Stimulated activated CD8-positive, alpha-beta memory T cell treated with anti-CD3 and anti-CD28 coated beads, Interleukin-15, amount 100 ng/mL, for 48 hours (primary cell): ENCODE data around the gene PRCD.

ENCODE experiments used
- DNase-seq, 2 donors: peaks; one replicate each; pipeline ENCODE4 v3.0.0-alpha.2; 2020; ENCODE audit warnings: low read depth in 2 of 2

The PRCD gene

DNA sequence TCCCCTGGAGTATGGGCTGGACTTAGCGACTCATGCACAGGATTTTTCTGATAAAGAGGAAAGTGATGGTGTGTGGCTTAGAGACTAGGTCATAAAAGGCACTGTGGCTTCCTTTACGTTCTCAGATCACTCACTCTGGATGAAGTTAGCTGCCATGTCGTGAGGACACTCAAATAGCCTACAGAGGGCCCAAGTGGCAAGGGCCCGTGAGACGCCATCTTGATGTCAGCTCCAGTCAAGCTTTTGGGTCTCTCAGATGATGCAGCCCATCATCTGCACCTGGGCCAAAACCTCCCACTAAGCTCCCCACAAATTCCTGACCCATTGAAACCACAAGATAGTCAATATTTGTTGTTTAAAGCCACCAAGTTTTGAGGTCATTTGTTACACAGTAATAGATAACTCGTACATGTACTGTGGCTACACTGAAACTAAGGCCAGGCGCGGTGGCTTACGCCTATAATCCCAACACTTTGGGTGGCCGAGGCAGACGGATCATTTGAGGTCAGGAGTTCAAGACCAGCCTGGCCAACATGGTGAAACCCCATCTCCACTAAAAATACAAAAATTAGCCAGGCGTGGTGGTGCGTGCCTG lies 31.1 kb downstream of the PRCD start:
- DNase-seq, result no peak

- no peak for DNase-seq
Measured at GRCh38 chr17:76572201-76572910, 32.5 kb downstream of the PRCD start.

DNA sequence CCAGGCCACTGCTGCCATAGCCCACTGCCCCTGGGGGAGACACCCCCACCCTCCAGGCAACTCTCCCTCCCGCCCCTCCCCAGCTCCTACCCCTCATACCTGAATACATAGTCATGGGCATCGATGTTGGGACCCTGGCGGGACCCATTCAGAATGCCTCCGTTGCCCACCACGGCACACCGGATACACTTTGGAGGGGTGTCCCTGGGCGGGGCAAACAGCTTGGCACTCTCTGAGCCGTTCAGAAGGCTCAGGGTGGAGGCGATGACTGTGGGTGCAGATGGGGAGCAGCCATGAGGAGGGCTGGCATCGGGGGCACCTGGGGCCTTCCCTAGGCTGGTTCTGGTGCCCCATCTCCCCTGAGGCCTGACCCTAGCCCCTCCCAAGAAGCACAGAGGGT lies 33.3 kb downstream of the PRCD start:
- DNase-seq, result no peak

DNA sequence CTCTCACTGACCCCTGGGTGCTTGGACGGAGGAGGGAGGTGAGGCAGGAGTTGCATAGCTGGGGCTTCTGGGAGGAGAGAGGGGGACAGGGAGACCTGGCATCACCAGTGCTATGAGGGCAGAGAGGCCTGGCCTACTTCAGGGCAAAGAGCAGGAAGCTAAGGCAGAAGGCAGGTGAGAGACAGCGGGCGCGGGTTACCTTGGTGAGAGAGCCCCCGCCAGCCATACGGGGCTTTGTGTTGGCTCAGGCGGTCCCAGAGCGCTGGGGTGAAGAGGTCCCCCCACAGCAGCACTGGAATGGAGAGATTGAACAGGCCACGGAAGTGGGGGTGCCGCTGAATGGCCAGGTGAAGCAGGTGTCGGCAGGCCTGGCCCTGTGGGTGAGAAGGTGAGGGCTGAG lies 34.3 kb downstream of the PRCD start:
- no peak for DNase-seq

GRCh38 chr17:76575570-76575969 lies 35.7 kb downstream of the PRCD start:
- DNase-seq, result no peak

DNA sequence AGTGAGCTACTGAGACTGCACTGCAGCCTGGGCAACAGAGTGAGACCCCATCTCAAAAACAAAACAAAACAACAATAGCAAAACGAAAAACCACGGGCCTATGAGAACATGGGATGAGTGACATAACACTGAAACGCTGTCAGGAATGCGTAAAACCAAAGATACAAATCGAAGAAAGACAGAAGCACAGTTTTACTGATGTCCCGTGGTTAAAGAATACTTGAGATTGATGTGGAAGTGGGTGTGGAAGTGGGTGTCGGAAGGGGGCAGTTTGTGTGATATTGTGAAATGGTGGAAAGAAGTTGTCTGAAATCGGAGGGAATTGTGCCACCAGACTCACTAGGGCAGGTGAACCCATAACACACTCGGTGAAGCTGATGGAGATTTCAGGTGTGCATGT lies 36.3 kb downstream of the PRCD start:
- DNase-seq, result no peak

DNA sequence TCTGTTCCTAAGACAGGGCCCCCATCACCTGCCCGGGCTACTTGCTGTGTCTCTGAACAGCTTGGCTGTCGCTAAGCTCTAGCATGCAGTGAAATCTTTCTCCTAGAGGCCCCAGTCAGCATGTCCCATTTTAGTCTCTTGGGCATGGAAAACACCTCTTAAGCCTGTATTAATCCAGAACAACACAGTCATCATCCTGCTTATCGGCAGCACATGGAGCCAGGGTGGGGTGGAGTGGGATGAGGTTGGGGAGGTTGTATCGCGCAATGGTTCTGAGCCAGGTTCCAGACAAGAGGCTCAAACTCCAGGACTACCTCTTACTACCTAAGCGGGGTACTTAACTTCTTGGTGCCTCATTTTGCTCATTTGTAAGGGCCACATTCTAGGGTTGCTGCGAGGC lies 38.0 kb downstream of the PRCD start:
- no peak for DNase-seq

GRCh38 chr17:76578376-76578775 lies 38.5 kb downstream of the PRCD start:
- no peak for DNase-seq

DNA sequence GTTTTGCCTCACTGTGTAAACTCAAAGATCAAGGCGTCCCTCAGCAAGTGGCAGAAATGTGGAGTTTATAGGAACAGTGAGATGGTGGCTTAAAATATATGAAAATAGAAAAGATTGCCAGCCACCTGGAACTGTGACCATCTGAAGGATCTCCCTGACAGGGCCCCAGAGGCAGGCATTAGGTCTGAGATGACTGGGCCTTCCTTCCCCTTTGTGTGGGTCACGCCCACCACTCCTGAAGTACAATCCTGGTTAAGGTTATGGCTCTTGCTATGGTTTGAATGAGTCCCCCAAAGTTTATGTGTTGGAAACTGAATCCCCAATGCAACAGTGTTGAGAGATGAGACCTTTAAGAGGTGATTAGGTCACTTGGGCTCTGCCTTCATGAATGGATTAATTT lies 39.4 kb downstream of the PRCD start:
- DNase-seq, result no peak

DNA sequence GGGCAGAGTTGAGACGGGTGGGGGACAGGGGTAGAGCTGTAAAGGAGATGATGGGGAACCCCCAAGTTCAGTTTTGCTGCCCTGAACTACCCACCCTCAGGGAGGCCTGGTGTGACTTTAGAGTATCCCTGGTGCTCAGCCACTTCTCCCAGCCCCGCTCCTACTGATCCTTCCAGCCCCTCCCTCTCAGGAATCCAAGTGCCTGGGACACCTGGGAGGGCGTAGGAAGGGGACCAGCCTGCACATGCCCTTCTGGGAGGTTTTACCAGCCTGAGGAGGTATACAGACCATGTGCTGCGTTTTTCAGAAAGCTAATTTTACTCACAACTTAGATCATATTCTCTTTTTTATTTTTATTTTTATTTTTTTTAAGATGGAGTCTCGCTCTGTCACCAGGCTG lies 41.7 kb downstream of the PRCD start:
- DNase-seq, result no peak

DNA sequence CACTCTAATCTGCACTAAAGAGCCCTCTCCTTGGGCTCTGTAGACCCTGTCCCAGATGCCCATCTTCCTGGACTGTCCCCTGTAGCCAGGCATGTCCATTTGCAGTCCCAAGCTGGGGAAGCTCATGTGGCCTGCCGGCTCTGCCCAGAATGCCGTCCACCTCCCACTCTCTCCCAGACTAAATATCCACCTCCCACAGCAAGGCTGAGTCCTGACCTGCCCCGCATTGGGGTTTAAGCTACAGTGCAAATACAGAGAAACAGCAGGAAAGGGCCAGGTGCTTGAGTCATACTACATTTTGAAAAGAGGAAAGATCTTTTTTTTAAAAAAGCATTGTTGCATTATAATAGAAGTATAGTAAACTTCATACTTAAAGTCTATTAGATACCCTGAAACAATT lies 42.8 kb downstream of the PRCD start:
- no peak for DNase-seq

DNA sequence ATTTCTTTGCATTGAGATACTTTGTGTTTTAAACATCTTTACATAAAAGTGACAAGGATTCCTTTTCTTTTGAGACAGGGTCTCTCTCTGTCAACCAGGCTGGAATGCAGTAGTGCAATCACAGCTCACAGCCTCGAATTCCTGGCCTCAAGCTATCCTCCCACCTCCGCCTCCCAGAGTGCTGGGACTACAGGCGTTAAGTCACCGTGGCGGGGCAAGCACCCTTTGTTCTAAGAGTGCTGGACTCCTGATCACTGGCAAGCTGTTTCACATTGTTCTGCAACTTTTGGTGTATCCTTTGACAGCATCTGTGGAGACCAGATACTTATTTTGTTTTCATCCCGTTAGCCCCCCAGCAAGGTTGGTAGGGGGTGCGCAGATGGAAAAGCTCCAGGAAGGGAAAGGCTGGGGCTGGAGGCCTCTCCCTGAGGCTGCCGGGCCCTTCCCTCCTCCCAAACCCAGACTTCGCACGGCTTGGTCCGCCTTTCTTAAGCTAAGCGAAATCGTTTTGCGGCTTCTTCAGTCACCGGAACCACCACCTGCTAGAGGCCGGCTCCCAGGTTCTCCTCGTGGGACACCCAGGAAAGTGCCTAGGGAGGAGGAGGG lies 44.7 kb downstream of the PRCD start:
- DNase-seq, result no peak

GRCh38 chr17:76585033-76585648 lies 45.3 kb downstream of the PRCD start:
- no peak for DNase-seq

DNA sequence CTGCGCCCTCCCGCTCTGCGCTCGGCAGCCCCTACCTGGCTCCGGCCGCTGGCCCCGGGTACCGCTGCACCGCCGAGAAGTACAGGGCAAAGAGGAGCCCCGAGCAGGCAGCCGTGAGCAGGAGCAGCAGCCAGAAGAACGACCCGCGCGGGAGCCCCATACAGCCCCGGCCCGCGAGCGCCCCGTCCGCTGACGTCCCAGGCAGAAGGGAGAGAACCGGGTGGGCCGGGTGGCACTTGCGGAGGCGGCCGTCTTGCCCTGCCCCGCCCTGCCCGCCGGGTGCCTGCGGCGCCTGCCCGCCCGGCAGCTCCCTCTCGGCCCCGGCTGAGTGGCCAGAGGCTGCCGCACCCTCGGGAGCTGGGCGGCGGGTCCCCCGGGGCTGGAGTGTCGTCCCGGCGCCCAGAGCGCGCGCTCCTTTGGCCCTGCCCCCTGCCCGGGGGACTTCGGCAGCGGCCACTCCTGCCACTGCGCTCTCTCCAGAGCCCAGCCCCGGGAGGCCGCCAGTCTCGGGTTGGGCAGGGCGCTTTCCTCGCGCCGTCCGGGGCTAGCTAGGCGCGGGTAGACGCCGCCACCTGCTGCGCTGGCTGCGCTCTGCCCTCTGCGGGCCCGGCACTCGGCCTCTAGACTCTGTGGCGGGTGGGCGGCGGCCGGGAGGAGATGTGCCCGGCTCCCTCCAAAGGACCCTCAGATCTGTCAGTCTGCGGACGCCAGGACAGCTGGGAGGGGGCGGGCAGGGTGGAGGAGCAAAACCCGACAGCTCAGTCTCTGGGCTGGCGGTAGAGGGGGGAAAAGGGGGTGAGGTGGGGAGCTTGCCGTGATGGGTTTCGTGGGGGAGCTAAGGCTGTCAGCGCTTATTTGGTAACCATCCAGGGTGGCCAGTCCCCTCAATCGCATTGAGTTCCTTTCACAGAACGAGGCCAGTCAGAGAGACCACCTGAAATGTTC lies 46.1 kb downstream of the PRCD start, which contains the start of gene ST6GALNAC2:
TSS of gene ST6GALNAC2 (minus strand) at position 212 of the 945 bp plus-strand sequence. CDS start at position 160, 52 bp downstream.
- DNase-seq, result no peak

DNA sequence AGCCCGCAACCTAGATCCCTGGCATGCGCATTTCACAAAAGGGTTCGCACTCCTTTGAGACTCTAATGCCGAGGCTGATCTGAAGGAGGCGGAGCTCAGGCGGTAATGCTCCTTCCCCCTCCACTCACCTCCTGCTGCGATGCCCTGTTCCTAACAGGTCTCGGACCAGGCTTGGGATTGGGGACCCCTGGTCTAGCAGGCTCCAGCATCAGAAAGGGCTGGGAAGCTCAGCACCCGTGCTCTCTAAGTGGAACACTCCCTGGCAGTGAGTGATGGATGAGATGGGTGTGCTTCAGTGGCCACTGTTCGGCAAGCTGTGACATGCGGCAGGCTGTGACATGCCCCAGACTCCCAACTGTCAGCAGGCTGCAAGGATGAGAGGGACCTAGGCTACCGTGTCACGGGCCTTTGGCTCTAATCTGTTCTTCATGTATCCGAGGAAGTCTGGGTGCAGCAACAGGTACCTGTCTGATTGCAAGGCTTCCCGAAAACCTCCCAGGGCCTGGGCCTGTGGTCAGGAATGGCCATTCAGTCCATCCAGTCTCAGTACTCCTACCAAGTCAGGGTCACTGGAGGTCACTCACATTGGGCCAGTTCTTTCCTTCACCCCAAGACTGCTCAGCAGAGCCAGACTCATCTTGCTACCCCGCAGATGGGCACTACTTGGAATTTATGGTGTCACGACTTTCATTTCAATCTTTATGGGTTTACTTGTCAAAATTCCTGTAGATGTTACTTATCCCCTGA lies 47.1 kb downstream of the PRCD start:
- no peak for DNase-seq

DNA sequence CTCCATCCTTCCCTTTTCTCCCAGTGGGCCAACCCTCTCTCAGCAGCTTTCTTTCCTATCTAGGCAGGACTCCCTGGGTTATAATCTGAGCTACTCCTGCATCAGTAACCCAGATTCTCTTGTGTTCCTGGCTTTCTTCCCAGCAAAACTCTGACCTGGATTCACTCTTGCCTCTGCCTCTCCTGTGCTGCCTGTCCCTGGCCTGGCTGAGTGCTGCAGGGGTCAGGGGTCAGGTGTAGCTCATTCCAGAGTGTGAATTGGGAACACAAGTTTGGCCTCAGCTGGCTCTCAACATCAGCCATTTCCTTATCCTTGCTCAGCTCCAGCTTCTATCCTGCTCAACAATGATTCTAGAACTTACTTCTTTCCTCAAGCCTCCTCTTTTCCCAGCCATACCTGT lies 48.3 kb downstream of the PRCD start:
- DNase-seq, result no peak

DNA sequence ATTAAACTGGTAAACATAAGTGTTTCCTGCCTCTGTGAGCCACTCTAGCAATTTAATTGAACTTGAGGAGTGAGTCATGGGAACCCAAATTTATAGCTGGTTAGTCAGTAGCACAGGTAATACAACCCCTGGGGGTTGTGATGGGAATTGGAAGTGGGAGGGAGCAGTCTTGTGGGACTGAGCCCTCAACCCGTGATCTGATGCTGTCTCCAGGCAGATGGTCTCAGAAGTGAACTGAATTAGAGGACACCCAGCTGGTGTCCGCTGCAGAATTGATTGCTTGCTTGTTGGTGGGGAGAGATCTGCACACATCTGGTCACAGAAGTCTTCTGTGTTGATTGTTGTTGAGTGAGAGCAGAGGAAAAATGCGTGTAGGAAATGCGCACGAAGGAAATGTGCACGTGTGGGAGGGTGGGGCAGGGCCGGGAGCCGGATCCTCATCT lies 53.6 kb downstream of the PRCD start:
- DNase-seq, result no peak

GRCh38 chr17:76593959-76594358 lies 54.1 kb downstream of the PRCD start:
- DNase-seq, result no peak

- DNase-seq, result no peak
Measured at GRCh38 chr17:76594690-76595089, 54.8 kb downstream of the PRCD start.
